OCI-LY7 (cell line): Measurements from ENCODE around the gene SLC17A4.

ENCODE experiments used
- CTCF ChIP-seq: fragments of 200-600 bp; sonication (generic); conservative IDR thresholded peaks from 2 replicates; pipeline ENCODE4 v1.5.1; 2014; ENCODE audit warnings: mild to moderate bottlenecking, antibody characterized with exemption, low read length, moderate library complexity, mixed read lengths
- EZH2phosphoT487 ChIP-seq: fragments of 200-600 bp; sonication (generic); IDR thresholded peaks from 2 replicates; pipeline ENCODE4 v1.6.1; 2018; ENCODE audit warnings: low read depth, borderline replicate concordance, mild to moderate bottlenecking, mixed run types, antibody characterized with exemption, low read length, moderate library complexity, mixed read lengths

GRCh38 chr6:25816252-25816651, 61.7 kb downstream of the SLC17A4 start:
- TF ChIP-seq CTCF: no peak
- TF ChIP-seq EZH2phosphoT487: no peak
